HCT116 (cell line): ENCODE data around the gene CHCHD4. TPM values are rescaled to one million over a fixed set of nuclear protein-coding genes. Genes with fewer than 3 reads are reported as not detected.

Source experiments
- ATAC-seq: fragments of 200-7000 bp; cut with Tn5 transposase; 2 replicates; pipeline ENCODE4 v1.9.1; 2020; ENCODE audit warnings: mild to moderate bottlenecking, moderate library complexity
- BruUV-seq: library from RNA; stranded (reverse); fragments of 400-500 nt; replicated peaks from 2 replicates; lab custom pipeline; 2021; lab: Mats Ljungman, UMichigan
- CTCF ChIA-PET: fragments of 300-600 bp; sonication (Branson Sonifier 250); formaldehyde crosslinking; loops from one replicate; lab custom pipeline; 2021; ENCODE audit warnings: antibody characterized with exemption; lab: Charles Lee
- POLR2A ChIA-PET: fragments of 300-600, 350-600 bp; sonication (Branson Sonifier 250); formaldehyde crosslinking; loops from one replicate; lab custom pipeline; 2021; ENCODE audit warnings: antibody characterized with exemption; lab: Charles Lee
- RAD21 ChIA-PET, 2 experiments: fragments of 300-600 bp; sonication (Branson Sonifier 250); formaldehyde crosslinking; loops; one replicate each; lab custom pipeline; 2023; ENCODE audit warnings: low total read pairs in 2 of 2; ENCODE audit not compliant: uncharacterized antibody in 2 of 2, unreplicated experiment in 2 of 2, low non-redundant PET in 1 of 2; lab: Charles Lee
- DNase-seq: peaks from one replicate; pipeline ENCODE4 v3.0.0-alpha.2; 2010; ENCODE audit warnings: low read depth, low spot score
- H2AFZ ChIP-seq: fragments of 200-600 bp; shearing (Covaris generic), sonication (generic); 2 replicates; pipeline ENCODE4 v1.6.1; 2017; ENCODE audit warnings: low read depth, mixed run types, mixed read lengths, antibody characterized with exemption, low read length; ENCODE audit not compliant: poor library complexity, severe bottlenecking
- H3K27ac ChIP-seq: 2 replicates; pipeline ENCODE4 v1.5.1; 2012; ENCODE audit warnings: low read depth, low read length
- H3K27me3 ChIP-seq: fragments of 200-600 bp; sonication (generic); 2 replicates; pipeline ENCODE4 v1.6.1; 2016; ENCODE audit warnings: mixed run types, low read length, mixed read lengths; ENCODE audit not compliant: insufficient read depth
- H3K36me3 ChIP-seq, 2 experiments: fragments of 200-500 bp in 1 of 2; fragments of 200-600 bp in 1 of 2; sonication (Bioruptor generic) in 1 of 2; sonication (generic) in 1 of 2; 2 replicates each; pipeline versions ENCODE4 v1.5.1 to v1.6.1; 2014 to 2016; ENCODE audit warnings: low read length in 2 of 2, inconsistent platforms in 1 of 2, mixed read lengths in 1 of 2, mixed run types in 1 of 2; ENCODE audit not compliant: insufficient read depth in 2 of 2, control insufficient read depth in 1 of 2
- H3K4me1 ChIP-seq, 2 experiments: fragments of 200-600 bp in 1 of 2; sonication (generic) in 1 of 2; 2 replicates each; pipeline versions ENCODE4 v1.5.1 to v1.6.1; 2012 to 2017; ENCODE audit warnings: low read length in 2 of 2, inconsistent platforms in 1 of 2, mild to moderate bottlenecking in 1 of 2, mixed read lengths in 1 of 2, mixed run types in 1 of 2, moderate library complexity in 1 of 2; ENCODE audit not compliant: insufficient read depth in 2 of 2, control insufficient read depth in 1 of 2
- H3K4me2 ChIP-seq: fragments of 200-600 bp; sonication (generic); 2 replicates; pipeline ENCODE4 v1.6.1; 2017; ENCODE audit warnings: mixed run types, low read length, mixed read lengths
- H3K4me3 ChIP-seq, 2 experiments: fragments of 200-600 bp in 1 of 2; sonication (generic) in 1 of 2; replicated peaks in 1 of 2; 2 replicates each; pipeline ENCODE4 v1.5.1; 2011 to 2016; ENCODE audit warnings: low read length in 2 of 2, control low read depth in 1 of 2, low read depth in 1 of 2, mild to moderate bottlenecking in 1 of 2, mixed read lengths in 1 of 2, mixed run types in 1 of 2
- H3K79me2 ChIP-seq: fragments of 200-600 bp; sonication (generic); 2 replicates; pipeline ENCODE4 v1.6.1; 2017; ENCODE audit warnings: mild to moderate bottlenecking, mixed run types, low read length, moderate library complexity, mixed read lengths; ENCODE audit not compliant: insufficient read depth
- H3K9ac ChIP-seq: fragments of 200-600 bp; sonication (generic); 2 replicates; pipeline ENCODE4 v1.6.1; 2016; ENCODE audit warnings: low read length, mixed read lengths
- H3K9me2 ChIP-seq: fragments of 200-600 bp; sonication (generic), shearing (Covaris generic); 2 replicates; pipeline ENCODE4 v1.6.1; 2017; ENCODE audit warnings: mixed run types, mild to moderate bottlenecking, moderate library complexity; ENCODE audit not compliant: insufficient read depth
- H3K9me3 ChIP-seq, 2 experiments: fragments of 200-500 bp in 1 of 2; fragments of 200-600 bp in 1 of 2; sonication (Bioruptor generic) in 1 of 2; sonication (generic) in 1 of 2; 2 replicates each; pipeline ENCODE4 v1.6.1; 2014 to 2017; ENCODE audit warnings: low read length in 2 of 2, mixed read lengths in 2 of 2, inconsistent platforms in 1 of 2, low read depth in 1 of 2, mild to moderate bottlenecking in 1 of 2, mixed run types in 1 of 2, moderate library complexity in 1 of 2; ENCODE audit not compliant: control insufficient read depth in 1 of 2, insufficient read depth in 1 of 2
- H4K20me1 ChIP-seq: fragments of 200-600 bp; sonication (generic), shearing (Covaris generic); 2 replicates; pipeline ENCODE4 v1.6.1; 2017; ENCODE audit warnings: mixed run types, mild to moderate bottlenecking, moderate library complexity; ENCODE audit not compliant: insufficient read depth
- ATF3 ChIP-seq: IDR thresholded peaks from 2 replicates; pipeline ENCODE4 v1.6.1; 2012
- CBX3 ChIP-seq: IDR thresholded peaks from 2 replicates; pipeline ENCODE4 v1.6.1; 2012; ENCODE audit warnings: low read depth
- CEBPB ChIP-seq: IDR thresholded peaks from 2 replicates; pipeline ENCODE4 v1.6.1; 2012; ENCODE audit warnings: low read depth
- CTCF ChIP-seq, 3 experiments: fragments of 200-600 bp in 1 of 3; sonication (generic) in 1 of 3; IDR thresholded peaks in 2 of 3; conservative IDR thresholded peaks in 1 of 3; 2 replicates each; pipeline ENCODE4 v1.5.1; 2012 to 2017; ENCODE audit warnings: low read depth in 2 of 3, low read length in 2 of 3, antibody characterized with exemption in 1 of 3, borderline replicate concordance in 1 of 3, control low read depth in 1 of 3, mild to moderate bottlenecking in 1 of 3, mixed read lengths in 1 of 3, mixed run types in 1 of 3, moderate library complexity in 1 of 3; ENCODE audit not compliant: insufficient read depth in 1 of 3
- EGR1 ChIP-seq: IDR thresholded peaks from 2 replicates; pipeline ENCODE4 v1.6.1; 2012; ENCODE audit warnings: low read depth
- ELF1 ChIP-seq: IDR thresholded peaks from 2 replicates; pipeline ENCODE4 v1.6.1; 2012; ENCODE audit warnings: low read depth, borderline replicate concordance
- FOSL1 ChIP-seq: IDR thresholded peaks from 2 replicates; pipeline ENCODE4 v1.6.1; 2012; ENCODE audit warnings: low read depth
- JUND ChIP-seq: IDR thresholded peaks from 2 replicates; pipeline ENCODE4 v1.6.1; 2012
- POLR2A ChIP-seq: IDR thresholded peaks from 2 replicates; pipeline ENCODE4 v1.7.0; 2011; ENCODE audit warnings: borderline replicate concordance; ENCODE audit not compliant: insufficient read depth, insufficient read length; ENCODE audit errors: extremely low read depth
- POLR2AphosphoS5 ChIP-seq: IDR thresholded peaks from 2 replicates; pipeline ENCODE4 v1.6.1; 2011; ENCODE audit warnings: mild to moderate bottlenecking, low read depth, low read length, moderate library complexity
- RAD21 ChIP-seq: IDR thresholded peaks from 2 replicates; pipeline ENCODE4 v1.6.1; 2012; ENCODE audit warnings: low read depth, mild to moderate bottlenecking
- SIN3A ChIP-seq: IDR thresholded peaks from 2 replicates; pipeline ENCODE4 v1.6.1; 2012; ENCODE audit warnings: low read depth
- SP1 ChIP-seq: IDR thresholded peaks from 2 replicates; pipeline ENCODE4 v1.6.1; 2012; ENCODE audit warnings: low read depth
- SRF ChIP-seq: IDR thresholded peaks from 2 replicates; pipeline ENCODE4 v1.6.1; 2012; ENCODE audit warnings: low read depth
- YY1 ChIP-seq: IDR thresholded peaks from 2 replicates; pipeline ENCODE4 v1.6.1; 2011; ENCODE audit warnings: low read length, low read depth, moderate library complexity, mild to moderate bottlenecking; ENCODE audit not compliant: insufficient replicate concordance; ENCODE audit errors: extremely low read depth
- ZBTB33 ChIP-seq: IDR thresholded peaks from 2 replicates; pipeline ENCODE4 v1.6.1; 2011; ENCODE audit warnings: mild to moderate bottlenecking, low read length, moderate library complexity; ENCODE audit not compliant: insufficient replicate concordance; ENCODE audit errors: extremely low read depth
- ZFX ChIP-seq: fragments of 450-650 bp; IDR thresholded peaks from 2 replicates; pipeline ENCODE4 v1.6.1; 2017
- ZNF274 ChIP-seq: fragments of 200-500 bp; sonication (Bioruptor generic); IDR thresholded peaks from 2 replicates; pipeline ENCODE4 v1.6.1; 2014; ENCODE audit warnings: mild to moderate bottlenecking, low read depth, low read length, inconsistent platforms
- intact Hi-C: fragments of 100-400 bp; cut with micrococcal nuclease; formaldehyde crosslinking; loops from 2 replicates; pipeline ENCODE4 v1.10.0; 2022
- total RNA-seq: library from RNA; stranded (reverse); gene quantifications from one replicate; pipeline ENCODE4 v1.2.1, GENCODE V29; 2021; ENCODE audit not compliant: unreplicated experiment

The CHCHD4 gene
- total RNA-seq, 1 experiment from 2014 or later = 24.6 TPM

GRCh38 chr3:14133188-14133800 is 8.6 kb upstream of the CHCHD4 start:
- ChIA-PET POLR2A (no interaction called here), CTCF (no interaction called here), RAD21 (no interaction called here)
- no peak overlapping the region for H3K4me3 ChIP-seq
- no peaks in the 10 kb centered on the region for H3K9me2 ChIP-seq
- H3K36me3 ChIP-seq = peaks cover 23 to 54% of the 10 kb centered on the region in 2 experiments; a peak in 3 of 4 replicates
- no peak overlapping the region for H3K9ac ChIP-seq
- intact Hi-C loops = no loop called here
- no peak for DNase-seq
- H4K20me1 ChIP-seq = no peaks in the 10 kb centered on the region
- no peaks in the 10 kb centered on the region for H3K27me3 ChIP-seq
- no peaks in the 10 kb centered on the region for H3K9me3 ChIP-seq
- peaks cover 14% of the 10 kb centered on the region for H3K79me2 ChIP-seq
- no peak overlapping the region for H3K27ac ChIP-seq
- no peak overlapping the region for H2AFZ ChIP-seq
- no peak for TF ChIP-seq ZBTB33
- no peak for TF ChIP-seq SRF
- TF ChIP-seq ATF3 = no peak
- TF ChIP-seq FOSL1 = no peak
- no peak for TF ChIP-seq RAD21
- no peak for TF ChIP-seq POLR2AphosphoS5
- no peak for ATAC-seq
- no peak overlapping the region for H3K4me2 ChIP-seq
- BruUV-seq = no TSS peak
- H3K4me1 ChIP-seq = peaks cover 6 to 14% of the 10 kb centered on the region in 2 experiments; a peak in 3 of 4 replicates

- peaks cover 24 to 52% of the 10 kb centered on the region in 2 experiments; a peak in 3 of 4 replicates for H3K36me3 ChIP-seq
- H3K9ac ChIP-seq = no peak overlapping the region
- no peak for ATAC-seq
- ChIA-PET POLR2A (no interaction called here), RAD21 (no interaction called here), CTCF (no interaction called here)
- no peak overlapping the region for H3K4me3 ChIP-seq
- H2AFZ ChIP-seq = no peak overlapping the region
- BruUV-seq = no TSS peak
- H3K9me3 ChIP-seq = no peaks in the 10 kb centered on the region
- DNase-seq = no peak
- H3K9me2 ChIP-seq = no peaks in the 10 kb centered on the region
- peaks cover 20% of the 10 kb centered on the region for H3K79me2 ChIP-seq
- no peak overlapping the region for H3K27ac ChIP-seq
- H3K27me3 ChIP-seq = no peaks in the 10 kb centered on the region
- peaks cover 6 to 14% of the 10 kb centered on the region in 2 experiments; a peak in 3 of 4 replicates for H3K4me1 ChIP-seq
- H4K20me1 ChIP-seq = no peaks in the 10 kb centered on the region
- H3K4me2 ChIP-seq = no peak overlapping the region
- intact Hi-C loops = no loop called here
- TF ChIP-seq YY1 = no peak
- no peak for TF ChIP-seq JUND
- TF ChIP-seq ELF1 = no peak
- no peak for TF ChIP-seq SP1
- TF ChIP-seq ZFX = no peak
- no peak for TF ChIP-seq EGR1
- no peak for TF ChIP-seq FOSL1
- no peak for TF ChIP-seq CEBPB
- no peak for TF ChIP-seq SIN3A
- no peak for TF ChIP-seq ZNF274
- no peak for TF ChIP-seq ATF3
- no peak for TF ChIP-seq CBX3
- no peak for TF ChIP-seq CTCF (IDR thresholded peaks at IDR 0.05 in 2 of 3, conservative IDR thresholded peaks at IDR 0.05 in 1 of 3; ENCODE audit: borderline replicate concordance in 1 of 3, insufficient read depth in 1 of 3, low read depth in 2 of 3, low read length in 2 of 3)
- TF ChIP-seq SRF = no peak
- TF ChIP-seq RAD21 = no peak
- no peak for TF ChIP-seq POLR2A
Observed at GRCh38 chr3:14132689-14133088, 8.0 kb upstream of the CHCHD4 start.
